GM12878 (cell line): ENCODE measurements around the gene RCOR1.

Source experiments
- FOXM1 ChIP-seq: IDR thresholded peaks from 2 replicates; pipeline ENCODE4 v1.6.1; 2012; ENCODE audit warnings: low read depth, mild to moderate bottlenecking, inconsistent platforms, low read length, moderate library complexity
- GABPA ChIP-seq: IDR thresholded peaks from 2 replicates; pipeline ENCODE4 v1.6.1; 2014; ENCODE audit warnings: antibody characterized with exemption, low read depth, mild to moderate bottlenecking, inconsistent platforms
- POLR2A ChIP-seq: IDR thresholded peaks from 2 replicates; pipeline ENCODE4 v1.6.1; 2011; ENCODE audit warnings: low read depth, mild to moderate bottlenecking, low read length
- YY1 ChIP-seq: IDR thresholded peaks from 2 replicates; pipeline ENCODE4 v1.6.1; 2011; ENCODE audit warnings: low read depth, mild to moderate bottlenecking, low read length
- TF ChIP-seq, protein P1 (sequence below), 3 experiments: IDR thresholded peaks in 2 of 3; conservative IDR thresholded peaks in 1 of 3; 2 replicates each; pipeline ENCODE4 v1.5.1; 2011; ENCODE audit warnings: low read depth in 3 of 3, low read length in 3 of 3, mild to moderate bottlenecking in 3 of 3, control low read depth in 2 of 3, moderate library complexity in 2 of 3, inconsistent platforms in 1 of 3, mixed read lengths in 1 of 3; ENCODE audit not compliant: control insufficient read depth in 2 of 3, insufficient read depth in 1 of 3; ENCODE audit errors: extremely low read depth in 1 of 3

DNA sequence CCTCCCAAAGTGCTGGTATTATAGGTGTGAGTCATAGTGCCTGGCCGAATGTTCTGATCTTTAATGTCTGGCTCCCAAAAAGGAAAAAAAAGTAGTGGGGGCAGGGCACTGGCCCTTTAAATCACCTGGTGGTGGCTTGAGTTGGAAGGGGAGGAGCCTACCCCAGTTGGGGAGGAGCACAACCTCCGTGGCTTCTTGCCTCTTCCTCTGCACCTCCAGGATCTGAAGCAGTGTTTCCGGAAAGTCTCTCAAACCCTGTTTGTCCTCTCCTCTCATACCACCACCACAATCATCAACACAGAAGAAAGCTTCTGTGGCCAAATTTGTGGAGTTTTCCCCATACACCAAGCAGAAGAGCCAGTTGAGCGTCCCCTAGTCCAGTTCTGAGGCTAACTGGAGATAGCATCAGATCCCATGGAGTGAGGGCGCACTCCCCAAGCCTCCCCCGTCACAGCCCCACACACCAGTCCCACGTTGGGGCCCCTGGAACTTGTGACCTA lies 24.3 kb upstream of the RCOR1 start:
- TF ChIP-seq, protein P1, sequence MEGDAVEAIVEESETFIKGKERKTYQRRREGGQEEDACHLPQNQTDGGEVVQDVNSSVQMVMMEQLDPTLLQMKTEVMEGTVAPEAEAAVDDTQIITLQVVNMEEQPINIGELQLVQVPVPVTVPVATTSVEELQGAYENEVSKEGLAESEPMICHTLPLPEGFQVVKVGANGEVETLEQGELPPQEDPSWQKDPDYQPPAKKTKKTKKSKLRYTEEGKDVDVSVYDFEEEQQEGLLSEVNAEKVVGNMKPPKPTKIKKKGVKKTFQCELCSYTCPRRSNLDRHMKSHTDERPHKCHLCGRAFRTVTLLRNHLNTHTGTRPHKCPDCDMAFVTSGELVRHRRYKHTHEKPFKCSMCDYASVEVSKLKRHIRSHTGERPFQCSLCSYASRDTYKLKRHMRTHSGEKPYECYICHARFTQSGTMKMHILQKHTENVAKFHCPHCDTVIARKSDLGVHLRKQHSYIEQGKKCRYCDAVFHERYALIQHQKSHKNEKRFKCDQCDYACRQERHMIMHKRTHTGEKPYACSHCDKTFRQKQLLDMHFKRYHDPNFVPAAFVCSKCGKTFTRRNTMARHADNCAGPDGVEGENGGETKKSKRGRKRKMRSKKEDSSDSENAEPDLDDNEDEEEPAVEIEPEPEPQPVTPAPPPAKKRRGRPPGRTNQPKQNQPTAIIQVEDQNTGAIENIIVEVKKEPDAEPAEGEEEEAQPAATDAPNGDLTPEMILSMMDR (IDR thresholded peaks at IDR 0.05 in 2 of 3, conservative IDR thresholded peaks at IDR 0.05 in 1 of 3; ENCODE audit: control insufficient read depth in 2 of 3, extremely low read depth in 1 of 3, insufficient read depth in 1 of 3, low read depth in 3 of 3, low read length in 3 of 3): no peak
- TF ChIP-seq YY1 (no peak), FOXM1 (no peak), POLR2A (no peak), GABPA (no peak)
